Dendritic cell treated with granulocyte-macrophage colony-stimulating factor and Interleukin-4, amounts not matched to agents 40 ng/mL and 50 ng/mL, for 4 days (primary cell): Measurements from ENCODE around the gene MARK2.

Experiments
- H3K27ac Mint-ChIP-seq: one replicate; pipeline ENCODE4 v1.8.0; 2022; ENCODE audit warnings: mild to moderate bottlenecking, mixed read lengths
- H3K27me3 Mint-ChIP-seq: one replicate; pipeline ENCODE4 v1.8.0; 2022; ENCODE audit warnings: mild to moderate bottlenecking, mixed read lengths
- H3K36me3 Mint-ChIP-seq: one replicate; pipeline ENCODE4 v1.8.0; 2022; ENCODE audit warnings: low read depth, mixed read lengths
- H3K4me1 Mint-ChIP-seq: one replicate; pipeline ENCODE4 v1.8.0; 2022; ENCODE audit warnings: low read depth, mixed read lengths
- H3K4me3 Mint-ChIP-seq: one replicate; pipeline ENCODE4 v1.8.0; 2022; ENCODE audit warnings: mild to moderate bottlenecking, moderate library complexity, mixed read lengths
- H3K9me3 Mint-ChIP-seq: one replicate; pipeline ENCODE4 v1.8.0; 2022; ENCODE audit warnings: mixed read lengths
- intact Hi-C: fragments of 100-400 bp; cut with micrococcal nuclease; formaldehyde crosslinking; loops from one replicate; pipeline ENCODE4 v1.15.0; 2022

The MARK2 gene

DNA sequence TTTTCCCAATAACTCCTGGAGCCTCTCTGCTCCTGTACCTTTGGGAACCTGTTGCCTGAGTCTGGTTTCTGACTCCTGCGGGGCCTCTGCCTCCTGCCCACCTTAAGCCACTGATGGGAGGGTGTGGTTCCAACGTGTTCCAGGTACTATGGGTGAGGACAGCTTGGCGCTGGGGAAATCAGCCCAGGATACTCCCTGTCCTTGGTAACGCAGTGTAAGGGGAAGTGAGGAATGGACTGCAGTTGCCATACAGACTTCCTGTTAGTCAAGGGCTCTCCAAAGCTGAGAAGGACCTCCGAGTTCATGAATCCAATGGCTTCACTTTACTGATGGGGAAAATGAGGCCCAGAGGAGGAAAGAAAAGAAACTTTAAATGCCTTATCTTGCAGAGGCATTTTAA lies 1.2 kb upstream of the MARK2 start:
- Mint-ChIP-seq H3K4me1 (peaks cover 51% of the 10 kb centered on the region), H3K27ac (peak overlapping the region; percentile 92)
- intact Hi-C loops: loop anchor here (1.0 to 10.0 kb wide), 5 partner anchors 35 to 108 kb away; partner anchors contain the start of genes NAA40 and ZFTA

DNA sequence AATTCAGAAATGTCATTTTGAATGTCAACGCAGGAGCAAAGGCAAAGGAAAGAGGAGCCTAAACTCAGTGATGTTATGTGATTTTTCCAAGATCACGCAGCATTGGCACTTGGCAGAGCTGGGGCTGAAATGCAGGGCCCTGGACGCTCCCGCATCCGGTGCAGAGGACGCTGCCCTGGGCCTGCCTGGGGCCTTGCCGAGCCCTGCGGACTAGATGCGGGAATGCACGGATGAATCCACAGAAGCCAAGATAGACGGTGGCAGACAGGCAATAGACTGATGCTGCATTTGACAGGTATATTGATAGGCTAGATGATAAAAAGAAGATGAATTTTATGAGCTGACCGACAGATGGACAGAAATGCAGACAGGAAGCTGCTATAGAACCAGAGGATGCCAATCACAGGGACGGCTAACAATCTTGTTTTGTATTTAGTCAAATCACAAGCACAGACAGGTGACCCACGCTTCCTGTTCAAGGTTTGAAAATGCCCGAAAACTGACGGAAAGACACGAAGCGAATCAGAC lies 696 bp upstream of the MARK2 start:
- intact Hi-C loops: loop anchor here (1.0 to 10.0 kb wide), 4 partner anchors 34 to 101 kb away; partner anchors contain the start of genes NAA40 and ZFTA
- no peaks in the 10 kb centered on the region for H3K9me3 Mint-ChIP-seq
- no peaks in the 10 kb centered on the region for H3K27me3 Mint-ChIP-seq
- H3K27ac Mint-ChIP-seq: peak overlapping the region; percentile 92
- H3K36me3 Mint-ChIP-seq: peaks cover 40% of the 10 kb centered on the region
- peaks cover 54% of the 10 kb centered on the region for H3K4me1 Mint-ChIP-seq
- peak overlapping the region; percentile 86 for H3K4me3 Mint-ChIP-seq

More for the DNA sequence above, 1.2 kb upstream of the MARK2 start:
- peaks cover 35% of the 10 kb centered on the region for H3K36me3 Mint-ChIP-seq
- H3K27me3 Mint-ChIP-seq: no peaks in the 10 kb centered on the region
- H3K4me3 Mint-ChIP-seq: peak overlapping the region; percentile 86
- H3K9me3 Mint-ChIP-seq: no peaks in the 10 kb centered on the region

DNA sequence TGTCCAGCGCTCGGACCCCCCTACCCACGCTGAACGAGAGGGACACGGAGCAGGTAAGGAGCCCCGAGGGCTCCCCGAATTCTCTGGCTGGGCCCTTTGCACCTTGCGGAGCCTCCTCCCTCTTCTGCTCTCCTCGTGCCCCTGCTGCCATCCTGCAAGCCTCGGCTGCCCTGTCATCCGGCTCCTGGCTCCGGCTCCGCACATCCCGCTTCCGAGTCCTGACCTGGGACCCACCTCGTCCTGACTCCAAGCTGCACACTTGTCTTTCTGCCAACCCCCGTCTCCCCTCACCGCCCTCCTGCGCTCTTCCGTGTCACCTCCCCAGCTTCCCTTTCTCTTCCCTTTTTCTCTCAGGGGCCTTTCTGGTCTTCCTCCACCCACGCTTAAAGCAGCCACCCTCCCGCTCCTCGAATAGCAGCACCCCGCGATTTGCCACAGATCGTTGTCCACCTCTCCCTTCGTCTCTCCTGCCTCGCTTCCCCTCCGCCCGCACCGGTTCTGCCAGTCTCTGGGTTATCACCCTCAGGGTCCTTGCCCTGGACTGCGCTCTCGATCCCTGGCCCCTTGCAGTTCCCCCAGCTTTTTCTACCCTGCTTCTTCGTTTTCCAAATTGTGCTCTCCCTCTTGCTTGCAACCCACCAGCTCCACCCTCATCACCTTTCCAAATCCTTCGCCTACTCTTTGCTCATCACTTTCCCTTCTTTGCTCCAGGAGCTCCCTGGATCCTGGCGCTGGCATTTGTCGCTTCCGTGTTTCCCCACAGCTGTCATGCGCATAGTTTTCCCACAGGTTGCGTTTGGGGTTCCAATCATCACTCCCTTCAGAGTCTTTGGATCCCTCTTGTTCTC lies 822 bp downstream of the MARK2 start:
- H3K27ac Mint-ChIP-seq: peak overlapping the region; percentile 92
- peaks cover 69% of the 10 kb centered on the region for H3K4me1 Mint-ChIP-seq
- intact Hi-C loops: loop anchor here (2.0 to 10.0 kb wide), 3 partner anchors 48 to 99 kb away; partner anchors contain the start of genes NAA40 and ZFTA
- H3K9me3 Mint-ChIP-seq: no peaks in the 10 kb centered on the region
- H3K4me3 Mint-ChIP-seq: peak overlapping the region; percentile 86
- H3K36me3 Mint-ChIP-seq: peaks cover 52% of the 10 kb centered on the region
- H3K27me3 Mint-ChIP-seq: no peaks in the 10 kb centered on the region

GRCh38 chr11:63840356-63841060 lies 1.6 kb downstream of the MARK2 start:
- Mint-ChIP-seq H3K9me3 (no peaks in the 10 kb centered on the region), H3K36me3 (peaks cover 52% of the 10 kb centered on the region), H3K27ac (peak overlapping the region; percentile 92), H3K4me1 (peaks cover 77% of the 10 kb centered on the region), H3K27me3 (no peaks in the 10 kb centered on the region), H3K4me3 (peak overlapping the region; percentile 86)
- intact Hi-C loops: no loop called here

GRCh38 chr11:63841554-63841953 lies 2.6 kb downstream of the MARK2 start:
- H3K27me3 Mint-ChIP-seq: no peaks in the 10 kb centered on the region
- intact Hi-C loops: no loop called here
- H3K36me3 Mint-ChIP-seq: peaks cover 53% of the 10 kb centered on the region
- peak overlapping the region; percentile 86 for H3K4me3 Mint-ChIP-seq
- H3K27ac Mint-ChIP-seq: peak overlapping the region; percentile 92
- H3K9me3 Mint-ChIP-seq: no peaks in the 10 kb centered on the region
- H3K4me1 Mint-ChIP-seq: peaks cover 84% of the 10 kb centered on the region

- intact Hi-C loops: no loop called here
- Mint-ChIP-seq H3K27me3 (no peaks in the 10 kb centered on the region), H3K4me3 (no peak overlapping the region), H3K27ac (peak overlapping the region; percentile 74), H3K4me1 (peaks cover 82% of the 10 kb centered on the region), H3K9me3 (no peaks in the 10 kb centered on the region), H3K36me3 (peaks cover 68% of the 10 kb centered on the region)
These were observed 4.1 kb downstream of the MARK2 start for GRCh38 chr11:63843041-63843440.

- Mint-ChIP-seq H3K4me1 (peaks cover 91% of the 10 kb centered on the region), H3K27ac (peak overlapping the region; percentile 64), H3K4me3 (no peak overlapping the region), H3K27me3 (no peaks in the 10 kb centered on the region), H3K36me3 (peaks cover 79% of the 10 kb centered on the region), H3K9me3 (no peaks in the 10 kb centered on the region)
- intact Hi-C loops: no loop called here
These were observed 5.9 kb downstream of the MARK2 start for GRCh38 chr11:63844836-63845235.

DNA sequence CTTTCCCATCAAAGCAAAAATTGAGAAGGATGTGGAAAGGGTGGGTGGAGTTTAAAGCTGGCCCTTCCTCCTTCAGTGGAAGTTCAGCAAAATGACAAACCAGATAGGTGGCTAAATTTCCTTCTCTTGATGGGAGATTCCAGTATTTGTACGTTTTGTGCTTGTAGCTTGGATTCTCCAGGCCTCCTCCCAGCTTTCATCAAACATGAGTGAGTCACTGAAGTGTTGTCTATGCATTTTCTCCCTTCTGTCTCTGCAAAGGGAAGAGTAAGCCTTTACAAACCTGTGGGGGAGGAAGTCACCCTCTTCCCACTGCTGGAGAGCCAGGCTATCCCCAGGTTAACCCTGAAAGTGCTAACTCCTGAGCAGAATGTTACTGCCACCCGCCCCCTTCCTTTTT lies 6.4 kb downstream of the MARK2 start:
- Mint-ChIP-seq H3K4me3 (no peak overlapping the region), H3K9me3 (no peaks in the 10 kb centered on the region), H3K27me3 (no peaks in the 10 kb centered on the region), H3K4me1 (peaks cover 89% of the 10 kb centered on the region), H3K36me3 (peaks cover 79% of the 10 kb centered on the region), H3K27ac (peak overlapping the region; percentile 64)
- intact Hi-C loops: no loop called here

GRCh38 chr11:63845911-63846310 lies 7.0 kb downstream of the MARK2 start:
- H3K36me3 Mint-ChIP-seq: peaks cover 79% of the 10 kb centered on the region
- H3K27me3 Mint-ChIP-seq: no peaks in the 10 kb centered on the region
- intact Hi-C loops: no loop called here

GRCh38 chr11:63846897-63847296 lies 8.0 kb downstream of the MARK2 start:
- Mint-ChIP-seq H3K9me3 (no peaks in the 10 kb centered on the region), H3K4me1 (peaks cover 89% of the 10 kb centered on the region), H3K4me3 (no peak overlapping the region), H3K27ac (no peak overlapping the region), H3K27me3 (no peaks in the 10 kb centered on the region), H3K36me3 (peaks cover 79% of the 10 kb centered on the region)
- intact Hi-C loops: no loop called here

More at GRCh38 chr11:63845911-63846310, 7.0 kb downstream of the MARK2 start:
- H3K9me3 Mint-ChIP-seq: no peaks in the 10 kb centered on the region
- H3K4me1 Mint-ChIP-seq: peaks cover 89% of the 10 kb centered on the region
- no peak overlapping the region for H3K4me3 Mint-ChIP-seq
- peak overlapping the region; percentile 57 for H3K27ac Mint-ChIP-seq

DNA sequence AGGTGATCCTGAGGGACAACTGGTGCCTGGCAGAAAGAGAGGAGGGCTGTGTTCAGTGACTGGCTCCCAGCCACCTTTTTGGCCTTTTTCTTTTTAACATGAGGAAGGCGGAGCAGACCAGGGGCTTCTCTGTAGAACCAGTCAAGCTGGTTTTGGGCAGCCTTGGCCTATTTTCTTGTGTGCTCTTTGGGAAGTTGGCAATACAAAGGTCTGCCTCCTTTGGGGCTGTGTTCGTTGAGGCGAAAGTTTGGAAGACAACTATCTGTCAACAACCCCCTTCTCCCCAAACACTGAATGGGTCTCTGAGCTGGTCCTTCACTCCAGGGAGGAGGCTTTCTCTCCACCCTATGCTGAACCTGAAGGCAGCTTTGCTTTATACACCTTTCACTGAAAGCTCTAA lies 8.5 kb downstream of the MARK2 start:
- Mint-ChIP-seq H3K36me3 (peaks cover 75% of the 10 kb centered on the region), H3K4me1 (peaks cover 85% of the 10 kb centered on the region)
- intact Hi-C loops: no loop called here

DNA sequence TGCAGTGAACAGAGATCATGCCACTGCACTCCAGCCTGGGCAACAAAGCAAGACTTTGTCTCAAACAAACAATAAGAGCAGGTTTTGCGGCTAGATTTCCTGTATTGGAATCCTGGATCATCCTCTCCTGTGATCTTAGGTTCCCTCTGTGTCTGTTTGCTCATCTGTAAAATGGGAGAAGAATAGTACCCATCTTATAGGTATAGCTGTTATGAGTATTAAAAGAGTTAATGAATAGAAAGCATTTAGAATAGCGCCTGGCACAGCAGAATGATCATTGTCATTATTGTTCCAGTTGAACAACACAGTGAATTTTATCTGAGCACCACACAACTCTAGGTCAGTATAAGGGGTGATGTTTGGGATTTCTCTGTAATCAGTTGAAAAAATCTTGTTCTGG lies 10.8 kb downstream of the MARK2 start:
- H3K4me3 Mint-ChIP-seq: no peak overlapping the region
- H3K36me3 Mint-ChIP-seq: peaks cover 64% of the 10 kb centered on the region
- no peaks in the 10 kb centered on the region for H3K9me3 Mint-ChIP-seq
- H3K27me3 Mint-ChIP-seq: no peaks in the 10 kb centered on the region
- peaks cover 68% of the 10 kb centered on the region for H3K4me1 Mint-ChIP-seq
- intact Hi-C loops: no loop called here
- H3K27ac Mint-ChIP-seq: no peak overlapping the region

More for the DNA sequence above, 8.5 kb downstream of the MARK2 start:
- peak overlapping the region; percentile 46 for H3K27ac Mint-ChIP-seq
- no peaks in the 10 kb centered on the region for H3K27me3 Mint-ChIP-seq
- H3K4me3 Mint-ChIP-seq: no peak overlapping the region
- H3K9me3 Mint-ChIP-seq: no peaks in the 10 kb centered on the region

GRCh38 chr11:63850920-63851319 lies 12.0 kb downstream of the MARK2 start:
- Mint-ChIP-seq H3K9me3 (no peaks in the 10 kb centered on the region), H3K36me3 (peaks cover 73% of the 10 kb centered on the region), H3K4me3 (no peak overlapping the region), H3K4me1 (peaks cover 64% of the 10 kb centered on the region), H3K27me3 (no peaks in the 10 kb centered on the region), H3K27ac (peak overlapping the region; percentile 72)
- intact Hi-C loops: no loop called here

DNA sequence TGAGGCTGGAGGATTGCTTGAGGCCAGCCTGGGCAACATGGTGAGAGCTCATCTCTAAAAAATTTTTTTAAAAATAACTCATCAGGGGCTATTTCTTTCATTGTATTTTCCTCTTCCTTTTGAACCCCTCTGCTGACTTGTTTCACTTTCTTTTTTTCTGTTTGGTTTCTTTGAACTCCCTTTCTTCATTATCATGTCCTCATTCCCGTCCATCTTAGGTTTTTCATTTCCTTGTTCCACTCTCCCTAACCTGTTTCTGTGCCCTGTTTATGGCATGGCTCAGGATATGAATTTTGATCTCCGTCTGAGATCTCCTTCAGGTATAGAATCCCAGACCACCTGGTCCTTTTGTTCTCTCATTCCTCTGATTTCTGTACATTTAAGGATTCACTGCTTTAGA lies 12.5 kb downstream of the MARK2 start:
- Mint-ChIP-seq H3K9me3 (no peaks in the 10 kb centered on the region), H3K27me3 (no peaks in the 10 kb centered on the region), H3K36me3 (peaks cover 73% of the 10 kb centered on the region), H3K4me3 (no peak overlapping the region), H3K27ac (peak overlapping the region; percentile 72), H3K4me1 (peaks cover 61% of the 10 kb centered on the region)
- intact Hi-C loops: no loop called here
